Caki2 (cell line): Measurements from ENCODE around the gene SLC22A15. TPM values are rescaled to one million over a fixed set of nuclear protein-coding genes. Genes with fewer than 3 reads are reported as not detected.
"Not testable (repeated sequence)": the region's sequence is repeated elsewhere in the genome, so short reads cannot be mapped to it uniquely, and the experiment has no call there.

Experiments used
- DNase-seq: peaks from one replicate; pipeline ENCODE4 v3.0.0-alpha.2; 2015; ENCODE audit warnings: low read depth
- in situ Hi-C: cut with HindIII; loops from 2 replicates; pipeline ENCODE4 v1.10.0; 2016; ENCODE audit warnings: low sequenced_read_pairs, low pct_unique_long_range_greater_than_20kb, mixed read lengths
- total RNA-seq: library from RNA; depleted of rRNA; stranded (reverse); fragments of >200 nt; shearing (Covaris generic); gene quantifications from 2 replicates; pipeline ENCODE4 v1.2.3, GENCODE V29; 2014; ENCODE audit warnings: low replicate concordance

Gene SLC22A15
- total RNA-seq, 1 experiment from 2014 or later: 1.5 TPM

GRCh38 chr1:116019653-116020253 is 43.4 kb downstream of the SLC22A15 start:
- no peak for DNase-seq
- in situ Hi-C loops: no loop called here

GRCh38 chr1:116020668-116021272 is 44.5 kb downstream of the SLC22A15 start:
- in situ Hi-C loops: no loop called here
- DNase-seq: peak; percentile 16

- in situ Hi-C loops: no loop called here
- no peak for DNase-seq
Measured at GRCh38 chr1:116024626-116025025, 48.3 kb downstream of the SLC22A15 start.

GRCh38 chr1:116026631-116027030 is 50.3 kb downstream of the SLC22A15 start:
- no peak for DNase-seq
- in situ Hi-C loops: no loop called here

- in situ Hi-C loops: no loop called here
- no peak for DNase-seq
Measured at GRCh38 chr1:116031302-116031835, 55.1 kb downstream of the SLC22A15 start.

- no peak for DNase-seq
- in situ Hi-C loops: no loop called here
Measured at GRCh38 chr1:116033322-116033721, 57.0 kb downstream of the SLC22A15 start.

GRCh38 chr1:116036255-116036654 is 59.9 kb downstream of the SLC22A15 start:
- in situ Hi-C loops: no loop called here
- DNase-seq: no peak

- in situ Hi-C loops: no loop called here
- no peak for DNase-seq
Measured at GRCh38 chr1:116038679-116039078, 62.4 kb downstream of the SLC22A15 start.

GRCh38 chr1:116044071-116044470 is 67.8 kb downstream of the SLC22A15 start:
- peak; percentile 3 for DNase-seq
- in situ Hi-C loops: no loop called here

GRCh38 chr1:116046933-116047332 is 70.6 kb downstream of the SLC22A15 start:
- DNase-seq, in situ Hi-C loops: not testable (repeated sequence)

- DNase-seq, in situ Hi-C loops: not testable (repeated sequence)
Measured at GRCh38 chr1:116051896-116052295, 75.6 kb downstream of the SLC22A15 start.

- no peak for DNase-seq
- in situ Hi-C loops: no loop called here
Measured at GRCh38 chr1:116062201-116062600, 85.9 kb downstream of the SLC22A15 start.

- no peak for DNase-seq
- in situ Hi-C loops: no loop called here
Measured at GRCh38 chr1:116064616-116065015, 88.3 kb downstream of the SLC22A15 start.

- in situ Hi-C loops: no loop called here
Measured at GRCh38 chr1:116066868-116067565, 90.7 kb downstream of the SLC22A15 start.

GRCh38 chr1:116067566-116067890 is 91.2 kb downstream of the SLC22A15 start:
- no peak for DNase-seq
- in situ Hi-C loops: no loop called here

More at GRCh38 chr1:116066868-116067565, 90.7 kb downstream of the SLC22A15 start:
- no peak for DNase-seq

- in situ Hi-C loops: no loop called here
- no peak for DNase-seq
Measured at GRCh38 chr1:116075575-116075974, 99.3 kb downstream of the SLC22A15 start.

GRCh38 chr1:116075990-116076389 is 99.7 kb downstream of the SLC22A15 start:
- in situ Hi-C loops: no loop called here
- peak; percentile 23 for DNase-seq

GRCh38 chr1:116076831-116077230 is 100.5 kb downstream of the SLC22A15 start:
- DNase-seq: peak; percentile 16
- in situ Hi-C loops: no loop called here

GRCh38 chr1:116078699-116079223 is 102.4 kb downstream of the SLC22A15 start:
- DNase-seq: no peak
- in situ Hi-C loops: no loop called here
